ENCODE results near the gene RNF157.

RNF157 gene

GRCh38 chr17:76141212-76142038 is 98.9 kb downstream of the RNF157 start, which contains the start of gene FOXJ1:
Gene FOXJ1 (minus strand): TSS chr17:76141245. CDS start chr17:76140395, 850 bp downstream.
- DNase-seq (ENCODE audit: low read depth, low spot score) = peak; percentile 79

- DNase-seq (ENCODE audit: low read depth, low spot score) = no peak
These were observed 99.6 kb downstream of the RNF157 start for GRCh38 chr17:76140661-76141211.

GRCh38 chr17:76139801-76140660 is 100.3 kb downstream of the RNF157 start:
- DNase-seq (ENCODE audit: low read depth, low spot score) = peak; percentile 33

GRCh38 chr17:76138896-76139752 is 101.2 kb downstream of the RNF157 start:
- DNase-seq (ENCODE audit: low read depth, low spot score) = no peak

GRCh38 chr17:76138234-76138895 is 101.9 kb downstream of the RNF157 start:
- DNase-seq (ENCODE audit: low read depth, low spot score) = no peak

GRCh38 chr17:76137351-76138233 is 102.7 kb downstream of the RNF157 start:
- no peak for DNase-seq (ENCODE audit: low read depth, low spot score)

- no peak for DNase-seq (ENCODE audit: low read depth, low spot score)
These were observed 103.3 kb downstream of the RNF157 start for GRCh38 chr17:76137001-76137350.

GRCh38 chr17:76136276-76137000 is 103.9 kb downstream of the RNF157 start:
- no peak for DNase-seq (ENCODE audit: low read depth, low spot score)

GRCh38 chr17:76135810-76136188 is 104.5 kb downstream of the RNF157 start:
- no peak for DNase-seq (ENCODE audit: low read depth, low spot score)

GRCh38 chr17:76134911-76135809 is 105.1 kb downstream of the RNF157 start:
- DNase-seq (ENCODE audit: low read depth, low spot score) = no peak

GRCh38 chr17:76132574-76133338 is 107.5 kb downstream of the RNF157 start:
- DNase-seq (ENCODE audit: low read depth, low spot score) = no peak

GRCh38 chr17:76131692-76132573 is 108.4 kb downstream of the RNF157 start:
- DNase-seq (ENCODE audit: low read depth, low spot score) = no peak

GRCh38 chr17:76131051-76131691 is 109.1 kb downstream of the RNF157 start:
- DNase-seq (ENCODE audit: low read depth, low spot score) = no peak

GRCh38 chr17:76130473-76130872 is 109.8 kb downstream of the RNF157 start:
- DNase-seq (ENCODE audit: low read depth, low spot score) = no peak

- DNase-seq (ENCODE audit: low read depth, low spot score) = no peak
These were observed 114.4 kb downstream of the RNF157 start for GRCh38 chr17:76125922-76126321.

GRCh38 chr17:76125391-76125675 is 115.0 kb downstream of the RNF157 start:
- DNase-seq (ENCODE audit: low read depth, low spot score) = no peak

Data from activated naive CD8-positive, alpha-beta T cell treated with anti-CD3 and anti-CD28 coated beads, Interleukin-2, amount 50 U/mL, for 16 hours (primary cell).